MG63 (cell line): ENCODE results near the gene HOOK1. TPM values are rescaled to one million over a fixed set of nuclear protein-coding genes. Genes with fewer than 3 reads are reported as not detected.
"Not testable (repeated sequence)": the region's sequence is repeated elsewhere in the genome, so short reads cannot be mapped to it uniquely, and the experiment has no call there.

Source experiments
- DNase-seq: peaks from one replicate; pipeline ENCODE4 v3.0.0-alpha.2; 2020
- H3K27me3 ChIP-seq: fragments of 250-450 bp; sonication (Bioruptor Pico); 2 replicates; pipeline ENCODE4 v1.5.1; 2020; ENCODE audit warnings: mild to moderate bottlenecking, moderate library complexity
- H3K36me3 ChIP-seq: fragments of 250-450 bp; sonication (Bioruptor Pico); 2 replicates; pipeline ENCODE4 v1.5.1; 2020; ENCODE audit warnings: mild to moderate bottlenecking, moderate library complexity
- H3K4me3 ChIP-seq: fragments of 250-450 bp; sonication (Bioruptor Pico); 2 replicates; pipeline ENCODE4 v1.5.1; 2020; ENCODE audit warnings: mild to moderate bottlenecking, moderate library complexity
- H3K9me3 ChIP-seq: fragments of 250-450 bp; sonication (Bioruptor Pico); 2 replicates; pipeline ENCODE4 v1.5.1; 2020; ENCODE audit warnings: mild to moderate bottlenecking, moderate library complexity
- total RNA-seq: library from RNA; depleted of rRNA; stranded (reverse); fragments of >200 nt; shearing (Covaris generic); gene quantifications from 2 replicates; pipeline ENCODE4 v1.2.3, GENCODE V29; 2014; ENCODE audit warnings: low replicate concordance; rRNA removed

The HOOK1 gene
- total RNA-seq, 1 experiment from 2014 or later: 0.49 TPM

GRCh38 chr1:59908084-59908483, 93.3 kb downstream of the HOOK1 start:
- H3K36me3 ChIP-seq: no peaks in the 10 kb centered on the region
- no peak overlapping the region for H3K4me3 ChIP-seq
- H3K9me3 ChIP-seq: no peaks in the 10 kb centered on the region
- DNase-seq: no peak
- H3K27me3 ChIP-seq: peaks cover 2% of the 10 kb centered on the region; the same call in 1 of the 2 replicates

- no peak overlapping the region for H3K4me3 ChIP-seq
- no peak for DNase-seq
- H3K36me3 ChIP-seq: no peaks in the 10 kb centered on the region
- peaks cover 2% of the 10 kb centered on the region; the same call in 1 of the 2 replicates for H3K27me3 ChIP-seq
- no peaks in the 10 kb centered on the region for H3K9me3 ChIP-seq
Observed at GRCh38 chr1:59908682-59909081, 93.9 kb downstream of the HOOK1 start.

GRCh38 chr1:59914791-59915286, 100.1 kb downstream of the HOOK1 start:
- H3K9me3 ChIP-seq, DNase-seq: not testable (repeated sequence)

GRCh38 chr1:59915516-59915915, 100.8 kb downstream of the HOOK1 start:
- H3K9me3 ChIP-seq: no peaks in the 10 kb centered on the region
- H3K36me3 ChIP-seq: no peaks in the 10 kb centered on the region
- no peak for DNase-seq
- H3K4me3 ChIP-seq: no peak overlapping the region
- H3K27me3 ChIP-seq: no peaks in the 10 kb centered on the region; the same call in 1 of the 2 replicates

More at GRCh38 chr1:59914791-59915286, 100.1 kb downstream of the HOOK1 start:
- not testable (repeated sequence) for H3K36me3 ChIP-seq, H3K27me3 ChIP-seq, H3K4me3 ChIP-seq

GRCh38 chr1:59917026-59917784, 102.5 kb downstream of the HOOK1 start:
- no peaks in the 10 kb centered on the region for H3K27me3 ChIP-seq
- no peaks in the 10 kb centered on the region for H3K9me3 ChIP-seq
- DNase-seq: no peak
- H3K4me3 ChIP-seq: no peak overlapping the region
- H3K36me3 ChIP-seq: no peaks in the 10 kb centered on the region

GRCh38 chr1:59917785-59918180, 103.0 kb downstream of the HOOK1 start:
- no peaks in the 10 kb centered on the region for H3K27me3 ChIP-seq
- no peak for DNase-seq
- no peak overlapping the region for H3K4me3 ChIP-seq

GRCh38 chr1:59919746-59920145, 105.0 kb downstream of the HOOK1 start:
- Histone ChIP-seq H3K27me3 (no peaks in the 10 kb centered on the region), H3K9me3 (peaks cover 8% of the 10 kb centered on the region), H3K4me3 (no peak overlapping the region), H3K36me3 (no peaks in the 10 kb centered on the region)
- DNase-seq: no peak

More at GRCh38 chr1:59917785-59918180, 103.0 kb downstream of the HOOK1 start:
- no peaks in the 10 kb centered on the region for H3K36me3 ChIP-seq
- no peaks in the 10 kb centered on the region for H3K9me3 ChIP-seq

- peaks cover 12% of the 10 kb centered on the region for H3K9me3 ChIP-seq
- not testable (repeated sequence) for H3K36me3 ChIP-seq, H3K27me3 ChIP-seq, DNase-seq, H3K4me3 ChIP-seq
Observed at GRCh38 chr1:59921258-59921899, 106.6 kb downstream of the HOOK1 start.

GRCh38 chr1:59924653-59925052, 109.9 kb downstream of the HOOK1 start:
- Histone ChIP-seq H3K36me3 (no peaks in the 10 kb centered on the region), H3K9me3 (peaks cover 12% of the 10 kb centered on the region), H3K4me3 (no peak overlapping the region), H3K27me3 (peaks cover 11% of the 10 kb centered on the region; the same call in 1 of the 2 replicates)
- DNase-seq: no peak

Other genes with a start within 250 kb of the HOOK1 start
- not detected in 2 replicates for gene CYP2J2, start 111.8 kb downstream of the HOOK1 start, total RNA-seq